ENCODE results near the gene KLHDC10.

Gene KLHDC10

GRCh38 chr7:130069179-130069977, 956 bp upstream of the KLHDC10 start:
- Histone ChIP-seq H2AFZ (ENCODE audit: low read depth, low read length) (peak overlapping the region; percentile 82), H3K27ac (ENCODE audit: low read length) (no peak overlapping the region), H3K27me3 (ENCODE audit: low read depth, low read length) (no peaks in the 10 kb centered on the region), H3K9ac (ENCODE audit: low read length) (peak overlapping the region; percentile 65), H3K4me1 (ENCODE audit: low read length) (peaks cover 20% of the 10 kb centered on the region), H3K4me2 (ENCODE audit: low read length) (peak overlapping the region; percentile 62), H3K36me3 (replicated peaks; ENCODE audit: low read depth, low read length) (no peaks in the 10 kb centered on the region), H3K79me2 (ENCODE audit: low read length) (peaks cover 38% of the 10 kb centered on the region), H3K9me3 (ENCODE audit: insufficient read depth, low read length) (no peaks in the 10 kb centered on the region), H4K20me1 (ENCODE audit: insufficient read depth, low read length) (no peaks in the 10 kb centered on the region; the same call in 1 of the 2 replicates), H3K4me3 (ENCODE audit: low read length) (peak overlapping the region; percentile 89)
- no peak for TF ChIP-seq EZH2phosphoT487 (IDR thresholded peaks at IDR 0.05; ENCODE audit: low read depth)
- no peak for TF ChIP-seq CTCF (IDR thresholded peaks at IDR 0.05; ENCODE audit: low read depth, low read length)

- Histone ChIP-seq H3K4me1 (ENCODE audit: low read length) (peaks cover 20% of the 10 kb centered on the region), H4K20me1 (ENCODE audit: insufficient read depth, low read length) (peaks cover 3% of the 10 kb centered on the region), H3K4me3 (ENCODE audit: low read length) (peak overlapping the region; percentile 89), H3K79me2 (ENCODE audit: low read length) (peaks cover 53% of the 10 kb centered on the region), H2AFZ (ENCODE audit: low read depth, low read length) (no peak overlapping the region), H3K27me3 (ENCODE audit: low read depth, low read length) (no peaks in the 10 kb centered on the region), H3K9me3 (ENCODE audit: insufficient read depth, low read length) (no peaks in the 10 kb centered on the region), H3K36me3 (replicated peaks; ENCODE audit: low read depth, low read length) (no peaks in the 10 kb centered on the region), H3K4me2 (ENCODE audit: low read length) (peak overlapping the region; percentile 99), H3K9ac (ENCODE audit: low read length) (peak overlapping the region; percentile 76), H3K27ac (ENCODE audit: low read length) (0 out of 2 replicates have a peak overlapping the region, but pooled peaks have one; percentile 3)
- TF ChIP-seq EZH2phosphoT487 (IDR thresholded peaks at IDR 0.05; ENCODE audit: low read depth), result no peak
- no peak for TF ChIP-seq CTCF (IDR thresholded peaks at IDR 0.05; ENCODE audit: low read depth, low read length)
Measured at GRCh38 chr7:130070861-130071622, 708 bp downstream of the KLHDC10 start.

GRCh38 chr7:130071701-130072622, 1.6 kb downstream of the KLHDC10 start:
- Histone ChIP-seq H3K36me3 (replicated peaks; ENCODE audit: low read depth, low read length) (no peaks in the 10 kb centered on the region), H3K27ac (ENCODE audit: low read length) (no peak overlapping the region), H3K9ac (ENCODE audit: low read length) (peak overlapping the region; percentile 76), H3K9me3 (ENCODE audit: insufficient read depth, low read length) (no peaks in the 10 kb centered on the region), H3K79me2 (ENCODE audit: low read length) (peaks cover 62% of the 10 kb centered on the region), H3K4me1 (ENCODE audit: low read length) (peaks cover 21% of the 10 kb centered on the region), H3K4me2 (ENCODE audit: low read length) (peak overlapping the region; percentile 99), H3K27me3 (ENCODE audit: low read depth, low read length) (no peaks in the 10 kb centered on the region), H4K20me1 (ENCODE audit: insufficient read depth, low read length) (peaks cover 3% of the 10 kb centered on the region), H2AFZ (ENCODE audit: low read depth, low read length) (no peak overlapping the region), H3K4me3 (ENCODE audit: low read length) (peak overlapping the region; percentile 89)
- TF ChIP-seq EZH2phosphoT487 (IDR thresholded peaks at IDR 0.05; ENCODE audit: low read depth) (no peak), CTCF (IDR thresholded peaks at IDR 0.05; ENCODE audit: low read depth, low read length) (peak; percentile 89)
